ENCODE data around the gene CDK13.
A peak's percentile ranks its signal among the peaks of the same experiment; 100 is the strongest.

CDK13 gene

GRCh38 chr7:39978230-39978934 lies 28.3 kb downstream of the CDK13 start:
- no peak overlapping the region for H3K4me3 ChIP-seq (ENCODE audit: low read length)

GRCh38 chr7:39979406-39980073 lies 29.5 kb downstream of the CDK13 start:
- no peaks in the 10 kb centered on the region for H3K27me3 ChIP-seq (ENCODE audit: control insufficient read depth, insufficient read depth, low read length)
- H3K4me2 ChIP-seq (ENCODE audit: low read length) = no peak overlapping the region
- no peaks in the 10 kb centered on the region for H3K36me3 ChIP-seq (ENCODE audit: insufficient read depth, low read length)
- H3K9ac ChIP-seq (ENCODE audit: low read depth, low read length) = no peak overlapping the region
- H3K4me3 ChIP-seq (ENCODE audit: low read length) = no peak overlapping the region
- H3K9me3 ChIP-seq (replicated peaks; ENCODE audit: low read length) = no peaks in the 10 kb centered on the region
- no peaks in the 10 kb centered on the region for H3K4me1 ChIP-seq (ENCODE audit: control insufficient read depth, insufficient read depth, low read length)

More at GRCh38 chr7:39978230-39978934, 28.3 kb downstream of the CDK13 start:
- Histone ChIP-seq H3K4me2 (ENCODE audit: low read length) (no peak overlapping the region), H3K9me3 (replicated peaks; ENCODE audit: low read length) (no peaks in the 10 kb centered on the region), H3K4me1 (ENCODE audit: control insufficient read depth, insufficient read depth, low read length) (no peaks in the 10 kb centered on the region), H3K9ac (ENCODE audit: low read depth, low read length) (no peak overlapping the region), H3K27me3 (ENCODE audit: control insufficient read depth, insufficient read depth, low read length) (no peaks in the 10 kb centered on the region), H3K36me3 (ENCODE audit: insufficient read depth, low read length) (no peaks in the 10 kb centered on the region)

- Histone ChIP-seq H3K9me3 (replicated peaks; ENCODE audit: low read length) (no peaks in the 10 kb centered on the region), H3K4me2 (ENCODE audit: low read length) (no peak overlapping the region), H3K4me1 (ENCODE audit: control insufficient read depth, insufficient read depth, low read length) (no peaks in the 10 kb centered on the region), H3K36me3 (ENCODE audit: insufficient read depth, low read length) (peaks cover 9% of the 10 kb centered on the region), H3K27me3 (ENCODE audit: control insufficient read depth, insufficient read depth, low read length) (no peaks in the 10 kb centered on the region), H3K4me3 (ENCODE audit: low read length) (no peak overlapping the region), H3K9ac (ENCODE audit: low read depth, low read length) (no peak overlapping the region)
These were observed 35.4 kb downstream of the CDK13 start for GRCh38 chr7:39985398-39985918.

GRCh38 chr7:39987641-39988347 lies 37.7 kb downstream of the CDK13 start:
- Histone ChIP-seq H3K4me3 (ENCODE audit: low read length) (no peak overlapping the region), H3K9me3 (replicated peaks; ENCODE audit: low read length) (no peaks in the 10 kb centered on the region), H3K9ac (ENCODE audit: low read depth, low read length) (no peak overlapping the region), H3K27me3 (ENCODE audit: control insufficient read depth, insufficient read depth, low read length) (no peaks in the 10 kb centered on the region), H3K4me1 (ENCODE audit: control insufficient read depth, insufficient read depth, low read length) (no peaks in the 10 kb centered on the region), H3K36me3 (ENCODE audit: insufficient read depth, low read length) (peaks cover 19% of the 10 kb centered on the region), H3K4me2 (ENCODE audit: low read length) (no peak overlapping the region)

- peaks cover 17% of the 10 kb centered on the region for H3K36me3 ChIP-seq (ENCODE audit: insufficient read depth, low read length)
- no peaks in the 10 kb centered on the region for H3K27me3 ChIP-seq (ENCODE audit: control insufficient read depth, insufficient read depth, low read length)
- peaks cover 8% of the 10 kb centered on the region for H3K4me1 ChIP-seq (ENCODE audit: control insufficient read depth, insufficient read depth, low read length)
- no peak overlapping the region for H3K4me2 ChIP-seq (ENCODE audit: low read length)
- H3K9me3 ChIP-seq (replicated peaks; ENCODE audit: low read length) = no peaks in the 10 kb centered on the region
- no peak overlapping the region for H3K9ac ChIP-seq (ENCODE audit: low read depth, low read length)
- no peak overlapping the region for H3K4me3 ChIP-seq (ENCODE audit: low read length)
These were observed 50.8 kb downstream of the CDK13 start for GRCh38 chr7:40000734-40001315.

GRCh38 chr7:40001649-40002048 lies 51.6 kb downstream of the CDK13 start:
- Histone ChIP-seq H3K36me3 (ENCODE audit: insufficient read depth, low read length) (peaks cover 17% of the 10 kb centered on the region), H3K4me1 (ENCODE audit: control insufficient read depth, insufficient read depth, low read length) (peaks cover 8% of the 10 kb centered on the region)

GRCh38 chr7:40003597-40003996 lies 53.5 kb downstream of the CDK13 start:
- H3K4me2 ChIP-seq (ENCODE audit: low read length) = no peak overlapping the region
- no peaks in the 10 kb centered on the region for H3K9me3 ChIP-seq (replicated peaks; ENCODE audit: low read length)
- H3K4me1 ChIP-seq (ENCODE audit: control insufficient read depth, insufficient read depth, low read length) = peaks cover 17% of the 10 kb centered on the region
- H3K27me3 ChIP-seq (ENCODE audit: control insufficient read depth, insufficient read depth, low read length) = no peaks in the 10 kb centered on the region
- no peak overlapping the region for H3K4me3 ChIP-seq (ENCODE audit: low read length)
- no peak overlapping the region for H3K9ac ChIP-seq (ENCODE audit: low read depth, low read length)
- H3K36me3 ChIP-seq (ENCODE audit: insufficient read depth, low read length) = peaks cover 10% of the 10 kb centered on the region

More at GRCh38 chr7:40001649-40002048, 51.6 kb downstream of the CDK13 start:
- no peaks in the 10 kb centered on the region for H3K9me3 ChIP-seq (replicated peaks; ENCODE audit: low read length)
- H3K4me3 ChIP-seq (ENCODE audit: low read length) = no peak overlapping the region
- no peak overlapping the region for H3K9ac ChIP-seq (ENCODE audit: low read depth, low read length)
- no peak overlapping the region for H3K4me2 ChIP-seq (ENCODE audit: low read length)
- H3K27me3 ChIP-seq (ENCODE audit: control insufficient read depth, insufficient read depth, low read length) = no peaks in the 10 kb centered on the region

- H3K4me3 ChIP-seq (ENCODE audit: low read length) = no peak overlapping the region
- peaks cover 14% of the 10 kb centered on the region for H3K4me1 ChIP-seq (ENCODE audit: control insufficient read depth, insufficient read depth, low read length)
- no peak overlapping the region for H3K4me2 ChIP-seq (ENCODE audit: low read length)
- H3K27me3 ChIP-seq (ENCODE audit: control insufficient read depth, insufficient read depth, low read length) = no peaks in the 10 kb centered on the region
- no peak overlapping the region for H3K9ac ChIP-seq (ENCODE audit: low read depth, low read length)
- H3K36me3 ChIP-seq (ENCODE audit: insufficient read depth, low read length) = peaks cover 18% of the 10 kb centered on the region
- no peaks in the 10 kb centered on the region for H3K9me3 ChIP-seq (replicated peaks; ENCODE audit: low read length)
These were observed 58.3 kb downstream of the CDK13 start for GRCh38 chr7:40008223-40008815.

- Histone ChIP-seq H3K4me2 (ENCODE audit: low read length) (no peak overlapping the region), H3K9ac (ENCODE audit: low read depth, low read length) (no peak overlapping the region), H3K9me3 (replicated peaks; ENCODE audit: low read length) (no peaks in the 10 kb centered on the region), H3K27me3 (ENCODE audit: control insufficient read depth, insufficient read depth, low read length) (no peaks in the 10 kb centered on the region), H3K4me1 (ENCODE audit: control insufficient read depth, insufficient read depth, low read length) (peaks cover 14% of the 10 kb centered on the region), H3K4me3 (ENCODE audit: low read length) (no peak overlapping the region), H3K36me3 (ENCODE audit: insufficient read depth, low read length) (peaks cover 10% of the 10 kb centered on the region)
These were observed 59.2 kb downstream of the CDK13 start for GRCh38 chr7:40009301-40009700.

- no peak overlapping the region for H3K4me3 ChIP-seq (ENCODE audit: low read length)
These were observed 64.3 kb downstream of the CDK13 start for GRCh38 chr7:40014376-40014775.

GRCh38 chr7:40015790-40016296 lies 65.8 kb downstream of the CDK13 start:
- peak overlapping the region; percentile 43 for H3K4me2 ChIP-seq (ENCODE audit: low read length)
- H3K4me3 ChIP-seq (ENCODE audit: low read length) = no peak overlapping the region
- H3K4me1 ChIP-seq (ENCODE audit: control insufficient read depth, insufficient read depth, low read length) = peaks cover 9% of the 10 kb centered on the region

More at GRCh38 chr7:40014376-40014775, 64.3 kb downstream of the CDK13 start:
- Histone ChIP-seq H3K4me2 (ENCODE audit: low read length) (no peak overlapping the region), H3K27me3 (ENCODE audit: control insufficient read depth, insufficient read depth, low read length) (no peaks in the 10 kb centered on the region), H3K36me3 (ENCODE audit: insufficient read depth, low read length) (peaks cover 18% of the 10 kb centered on the region), H3K9ac (ENCODE audit: low read depth, low read length) (no peak overlapping the region), H3K4me1 (ENCODE audit: control insufficient read depth, insufficient read depth, low read length) (peaks cover 9% of the 10 kb centered on the region), H3K9me3 (replicated peaks; ENCODE audit: low read length) (no peaks in the 10 kb centered on the region)

More at GRCh38 chr7:40015790-40016296, 65.8 kb downstream of the CDK13 start:
- no peak overlapping the region for H3K9ac ChIP-seq (ENCODE audit: low read depth, low read length)
- no peaks in the 10 kb centered on the region for H3K27me3 ChIP-seq (ENCODE audit: control insufficient read depth, insufficient read depth, low read length)
- peaks cover 17% of the 10 kb centered on the region for H3K36me3 ChIP-seq (ENCODE audit: insufficient read depth, low read length)
- H3K9me3 ChIP-seq (replicated peaks; ENCODE audit: low read length) = no peaks in the 10 kb centered on the region

Data from skeletal muscle satellite cell (primary cell).